HG03196 (cell line): ENCODE results near the gene PRR33.
"Not testable (repeated sequence)": the region's sequence is repeated elsewhere in the genome, so short reads cannot be mapped to it uniquely, and the experiment has no call there.

Source experiments
- ATAC-seq: cut with Tn5 transposase; IDR thresholded peaks from one replicate; pipeline ENCODE4 v1.9.1; 2021; ENCODE audit not compliant: unreplicated experiment

PRR33 gene

DNA sequence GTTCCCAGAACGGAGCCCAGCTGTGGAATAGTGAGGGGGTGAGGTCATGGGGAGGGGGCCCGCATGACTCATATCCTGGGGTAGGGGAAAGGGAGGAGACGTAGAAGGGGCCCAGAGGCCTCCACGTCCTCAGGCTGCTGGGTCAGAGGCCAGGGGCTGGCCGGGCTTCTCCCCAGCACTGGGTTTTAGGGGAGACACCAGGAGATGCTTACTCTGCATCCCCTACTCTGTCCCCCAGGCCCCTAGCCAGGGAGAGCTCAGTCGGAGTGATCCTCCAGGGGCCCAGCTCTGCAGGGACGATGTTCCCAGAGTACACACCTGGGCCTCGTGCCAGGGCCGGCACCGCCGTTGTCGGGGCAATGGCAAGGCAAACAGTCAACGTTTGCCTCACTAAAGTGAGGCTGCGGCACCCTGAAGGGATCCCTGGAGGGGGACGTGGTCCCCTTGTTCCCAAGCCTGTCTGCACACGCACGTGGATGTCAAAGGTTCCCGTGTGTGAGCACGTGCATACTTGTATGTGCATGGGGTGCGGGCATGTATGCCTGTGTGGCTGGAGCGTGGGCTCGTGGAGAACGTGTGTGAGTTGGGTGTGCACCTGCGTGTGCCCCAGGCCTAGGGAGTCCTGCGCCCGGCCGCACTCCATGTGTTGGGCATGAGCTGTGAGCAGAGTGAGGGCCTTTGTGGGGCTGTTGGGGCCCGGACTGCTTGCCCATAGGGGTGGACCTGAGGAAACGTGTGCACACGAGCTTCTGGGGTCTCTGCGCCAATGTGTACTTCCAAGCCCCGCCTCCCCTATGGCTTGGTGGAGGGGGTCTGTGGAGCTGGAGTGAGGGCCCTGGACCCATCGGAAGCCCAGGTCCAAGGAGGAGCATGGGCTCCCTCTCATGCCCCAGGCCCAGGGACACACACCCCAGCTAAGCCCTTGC lies 14.2 kb downstream of the PRR33 start:
- ATAC-seq = no peak

DNA sequence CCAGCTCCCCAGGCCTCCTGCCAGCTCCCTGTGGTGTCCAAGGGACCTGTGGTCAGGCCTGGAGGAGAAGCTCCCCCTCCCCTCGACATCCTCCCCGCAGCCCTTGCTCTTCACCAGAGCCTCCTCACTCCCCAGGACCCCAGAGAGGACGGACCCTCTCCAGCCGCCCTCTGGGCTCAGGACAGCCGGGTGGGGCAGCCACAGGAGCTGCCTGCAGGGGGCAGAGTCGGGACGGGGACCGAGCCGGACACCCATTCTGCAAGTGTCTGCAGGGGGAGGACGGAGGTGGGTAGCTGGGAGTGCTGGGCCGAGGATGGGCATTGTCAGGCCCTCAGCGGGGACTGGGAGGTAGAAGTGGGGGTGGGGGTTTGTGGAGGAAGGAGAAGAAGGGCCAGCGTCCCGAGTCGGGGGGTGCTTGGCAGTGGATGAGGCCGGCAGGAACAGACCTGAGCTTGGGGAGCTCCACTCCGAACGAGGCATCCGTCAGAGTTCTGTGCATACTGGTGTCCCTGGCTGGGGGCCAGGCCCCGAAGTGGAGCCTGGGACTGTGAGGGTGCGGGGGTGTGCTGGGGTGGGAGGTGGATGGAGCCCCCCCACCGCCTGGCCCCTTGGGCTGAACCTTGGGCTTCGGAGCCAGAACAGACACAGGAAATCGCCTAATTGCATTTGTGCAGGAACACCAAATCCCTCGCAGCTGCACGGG lies 15.2 kb downstream of the PRR33 start:
- ATAC-seq = no peak

DNA sequence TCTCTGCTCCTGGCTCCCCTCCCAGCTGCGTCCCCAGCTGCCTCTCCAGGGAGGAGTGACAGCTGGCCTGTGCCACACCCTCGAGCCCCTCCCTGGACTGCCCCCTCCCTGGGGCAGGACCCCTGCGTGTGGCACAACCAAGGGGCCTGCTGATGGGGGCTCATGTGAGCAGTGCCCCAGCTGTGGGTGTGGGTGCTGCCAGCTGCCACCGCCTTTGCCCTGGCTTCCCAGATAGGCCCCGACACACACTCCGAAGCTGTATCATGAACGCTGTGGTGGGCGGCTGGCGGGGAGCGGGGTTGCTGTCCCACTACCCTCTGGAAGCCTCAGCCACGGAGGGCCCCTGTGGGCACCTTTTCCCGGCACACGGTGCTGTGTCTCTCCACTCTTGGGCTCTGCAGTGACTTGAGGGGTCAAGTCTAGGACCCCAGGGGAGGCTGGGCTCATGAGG lies 15.8 kb downstream of the PRR33 start:
- ATAC-seq = not testable (repeated sequence)

DNA sequence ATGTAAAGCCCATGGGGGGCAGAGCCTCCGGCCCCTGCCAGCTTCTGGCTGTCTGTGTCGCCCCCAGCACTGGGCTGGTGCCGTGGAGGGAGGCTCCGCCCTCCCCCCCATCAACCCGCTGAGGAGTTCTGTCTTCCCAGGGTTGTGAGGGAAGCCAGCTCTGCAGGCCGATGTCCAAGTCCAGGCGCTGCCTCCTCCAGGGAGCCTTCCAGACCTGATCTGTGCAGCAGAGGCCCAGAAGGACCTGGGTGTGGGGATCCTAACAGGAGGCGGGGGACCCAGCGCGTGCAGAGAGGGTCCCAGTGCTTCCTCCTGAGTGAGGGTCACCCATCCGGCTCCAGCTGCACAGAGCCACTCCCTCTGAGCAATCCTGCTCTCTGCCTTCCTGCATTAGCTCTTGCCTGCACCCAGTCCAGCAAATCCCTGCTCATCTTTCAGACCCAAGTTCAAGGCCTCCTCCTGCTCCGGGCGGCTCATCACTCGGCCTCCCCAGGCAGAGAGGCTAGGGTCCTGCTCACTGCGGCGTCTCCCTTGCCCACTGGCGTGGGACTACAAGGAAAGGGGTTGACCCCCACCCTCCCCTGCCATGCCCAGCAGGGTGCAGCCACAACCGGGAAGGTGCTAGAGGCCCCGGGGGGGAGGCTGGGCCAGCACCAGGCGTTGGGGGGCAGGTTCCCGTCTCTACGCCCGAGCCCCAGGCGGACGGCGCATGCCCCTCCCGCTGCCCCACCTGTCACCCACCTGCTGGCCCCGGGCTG lies 16.4 kb downstream of the PRR33 start:
- ATAC-seq = no peak

DNA sequence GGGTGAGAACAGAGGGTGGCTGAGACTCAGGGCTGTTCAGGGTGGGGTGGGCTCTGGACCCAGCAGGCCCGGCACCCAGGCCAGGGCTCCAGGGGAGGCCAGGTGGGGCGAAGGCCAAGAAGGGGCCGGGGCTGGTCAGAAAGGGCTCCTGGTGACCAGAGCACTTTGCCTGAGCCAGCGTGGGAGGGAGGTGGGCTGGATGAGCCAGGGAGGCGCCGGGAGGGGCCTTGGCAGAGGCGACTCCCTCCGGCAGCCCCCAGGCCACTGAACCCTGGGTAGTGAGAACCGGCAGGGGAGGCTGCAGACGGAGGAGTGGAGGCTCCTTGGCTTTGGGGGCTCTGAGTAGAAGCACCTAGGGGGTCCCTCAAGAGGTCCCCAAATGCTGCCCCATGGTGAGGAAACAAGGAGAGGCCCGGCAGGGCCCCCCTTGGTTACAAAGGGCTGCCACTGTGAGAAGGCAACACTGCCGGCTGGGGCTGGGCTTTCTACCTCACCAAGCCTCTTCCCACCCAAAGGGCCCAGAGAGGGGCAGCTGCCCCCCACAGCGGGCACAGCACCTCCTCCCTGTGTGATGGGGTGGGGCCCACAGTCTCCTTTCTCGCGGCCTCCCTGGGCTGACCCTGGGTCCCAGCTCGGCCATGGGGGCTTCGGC lies 17.1 kb downstream of the PRR33 start:
- ATAC-seq = not testable (repeated sequence)

DNA sequence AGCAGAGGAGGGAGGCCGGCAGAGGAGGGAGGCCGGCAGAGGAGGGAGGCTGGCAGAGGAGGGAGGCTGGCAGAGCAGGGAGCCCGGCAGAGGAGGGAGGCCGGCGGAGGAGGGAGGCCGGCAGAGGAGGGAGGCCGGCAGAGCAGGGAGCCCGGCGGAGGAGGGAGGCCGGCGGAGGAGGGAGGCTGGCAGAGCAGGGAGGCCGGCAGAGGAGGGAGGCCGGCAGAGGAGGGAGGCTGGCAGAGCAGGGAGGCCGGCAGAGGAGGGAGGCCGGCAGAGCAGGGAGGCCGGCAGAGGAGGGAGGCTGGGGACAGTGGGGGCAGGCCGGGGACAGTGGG lies 17.9 kb downstream of the PRR33 start:
- not testable (repeated sequence) for ATAC-seq

DNA sequence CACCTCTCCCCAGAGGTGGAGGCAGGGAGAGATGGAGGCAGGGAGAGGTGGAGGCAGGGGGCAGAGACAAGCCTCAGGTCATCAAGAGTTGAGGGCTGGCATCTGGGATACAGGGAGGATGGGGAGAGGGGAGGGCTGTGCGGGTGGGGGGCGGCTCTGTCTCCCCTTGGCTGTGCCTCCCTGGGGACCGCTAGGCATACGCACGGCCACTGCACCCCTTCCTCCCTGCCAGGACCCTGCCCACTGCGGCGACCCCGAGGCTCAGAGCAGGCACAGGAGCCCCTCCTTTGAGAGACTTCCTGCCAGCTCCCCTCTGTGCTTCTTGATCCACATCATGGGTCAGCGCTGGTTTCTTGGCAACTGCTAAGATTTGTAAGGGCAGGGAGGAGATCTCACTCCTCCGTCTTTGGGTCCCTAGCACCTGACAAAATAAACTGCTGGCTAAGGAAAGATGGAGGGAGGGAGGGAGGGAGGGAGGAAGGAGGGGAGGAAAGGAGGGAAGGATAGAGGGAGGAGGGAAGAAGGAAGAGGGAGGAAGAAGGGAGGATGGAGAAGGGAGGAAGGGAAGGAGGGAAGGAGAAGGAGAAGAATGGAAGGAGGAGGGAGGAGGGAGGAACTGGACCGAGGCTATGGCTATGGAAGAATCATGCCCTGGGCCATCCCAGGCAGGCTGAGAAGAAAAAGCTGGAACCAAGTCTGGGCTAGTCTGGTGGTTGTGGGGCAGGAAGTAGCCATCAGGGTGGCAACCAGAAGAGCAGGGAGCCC lies 18.5 kb downstream of the PRR33 start:
- ATAC-seq = no peak

DNA sequence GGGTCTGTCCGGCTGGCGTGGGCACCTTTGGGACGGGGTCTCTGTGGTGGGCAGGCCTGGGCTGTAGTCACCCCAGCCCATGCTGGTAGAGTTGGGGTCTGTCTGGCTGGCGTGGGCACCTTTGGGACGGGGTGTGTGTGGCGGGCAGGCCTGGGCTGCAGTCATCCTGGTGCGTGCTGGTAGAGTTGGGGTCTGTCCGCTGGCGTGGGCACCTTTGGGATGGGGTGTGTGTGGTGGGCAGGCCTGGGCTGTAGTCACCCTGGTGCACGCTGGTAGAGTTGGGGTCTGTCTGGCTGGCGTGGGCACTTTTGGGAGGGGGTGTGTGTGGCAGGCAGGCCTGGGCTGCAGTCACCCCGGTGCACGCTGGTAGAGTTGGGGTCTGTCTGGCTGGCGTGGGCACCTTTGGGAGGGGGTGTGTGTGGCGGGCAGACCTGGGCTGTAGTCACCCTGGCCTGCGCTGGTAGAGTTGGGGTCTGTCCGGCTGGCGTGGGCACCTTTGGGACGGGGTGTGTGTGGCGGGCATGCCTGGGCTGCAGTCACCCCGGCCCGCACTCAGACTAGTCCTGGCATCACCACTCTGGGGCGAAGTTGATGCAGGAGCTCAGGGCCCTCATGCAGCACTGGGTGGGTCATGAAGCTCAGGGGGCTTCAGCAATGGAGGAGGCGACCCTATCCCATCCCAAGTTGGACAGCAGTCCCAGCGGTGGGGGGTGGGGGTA lies 19.3 kb downstream of the PRR33 start:
- no peak for ATAC-seq

DNA sequence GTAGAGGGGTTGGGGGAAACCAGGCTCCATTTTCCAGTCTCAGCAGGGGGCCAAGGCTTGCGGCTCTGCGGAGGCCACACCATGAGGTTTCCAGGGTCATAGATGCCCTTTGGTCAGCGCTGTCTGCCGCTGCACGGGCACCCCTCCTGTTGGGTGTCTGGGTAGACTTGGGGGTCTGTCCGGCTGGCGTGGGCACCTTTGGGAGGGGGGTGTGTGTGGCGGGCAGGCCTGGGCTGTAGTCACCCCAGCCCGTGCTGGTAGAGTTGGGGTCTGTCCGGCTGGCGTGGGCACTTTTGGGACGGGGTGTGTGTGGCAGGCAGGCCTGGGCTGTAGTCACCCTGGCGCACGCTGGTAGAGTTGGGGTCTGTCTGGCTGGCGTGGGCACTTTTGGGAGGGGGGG lies 20.2 kb downstream of the PRR33 start:
- ATAC-seq = no peak

DNA sequence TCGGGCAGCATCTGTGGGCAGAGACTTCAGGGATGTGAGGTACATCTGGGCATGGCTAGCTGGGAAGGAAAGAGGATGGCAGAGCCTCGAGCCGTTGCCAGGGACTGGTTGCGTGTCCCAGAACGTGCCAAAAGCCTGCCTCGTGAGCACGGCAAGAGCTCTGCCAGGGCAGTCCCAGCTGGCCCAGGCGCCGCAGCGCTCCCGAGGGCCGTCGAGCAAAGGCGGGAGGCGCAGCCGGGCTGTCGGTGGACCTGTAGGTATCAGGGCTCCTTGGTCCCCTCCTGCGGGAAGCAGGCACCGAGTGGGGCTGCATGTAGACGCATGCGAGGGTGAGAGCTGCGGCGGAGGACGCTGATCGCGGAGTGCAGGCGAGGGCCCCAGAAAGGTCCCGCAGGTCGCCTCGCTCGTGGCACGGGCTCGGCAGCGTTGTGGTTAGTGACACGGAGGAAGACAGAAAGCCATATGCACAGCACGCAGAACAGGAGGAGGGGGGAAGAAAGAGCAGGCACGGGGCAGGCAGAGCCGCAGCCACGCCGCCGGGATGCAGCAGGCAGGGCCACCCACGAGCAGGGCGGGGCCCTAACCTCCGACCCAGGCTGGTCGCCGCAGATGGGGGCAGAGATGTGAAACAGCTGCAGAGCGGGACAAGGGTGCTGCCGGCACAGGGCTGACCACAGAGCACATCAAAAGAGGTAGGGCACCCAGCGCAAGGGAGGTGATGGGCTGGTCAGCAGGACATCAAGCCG lies 20.8 kb downstream of the PRR33 start:
- ATAC-seq = no peak

DNA sequence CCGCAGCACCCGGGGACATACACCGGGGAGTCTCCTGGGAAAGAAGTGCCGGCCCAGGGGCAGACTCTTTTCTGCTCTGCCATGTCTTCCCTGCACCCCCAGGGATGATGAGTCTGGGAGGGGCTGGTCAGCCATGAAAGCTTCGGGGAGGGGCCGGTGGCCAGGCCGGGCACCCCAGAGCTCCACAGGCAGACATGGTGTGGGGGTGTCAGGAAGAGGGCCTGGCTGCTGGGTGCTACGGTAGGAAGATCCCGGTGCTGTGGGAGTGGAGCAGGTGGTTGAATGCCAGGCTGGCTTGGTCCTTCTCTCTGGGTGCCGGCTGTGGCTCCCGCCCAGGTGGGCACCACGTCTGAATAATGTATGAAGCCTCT lies 21.4 kb downstream of the PRR33 start:
- no peak for ATAC-seq

DNA sequence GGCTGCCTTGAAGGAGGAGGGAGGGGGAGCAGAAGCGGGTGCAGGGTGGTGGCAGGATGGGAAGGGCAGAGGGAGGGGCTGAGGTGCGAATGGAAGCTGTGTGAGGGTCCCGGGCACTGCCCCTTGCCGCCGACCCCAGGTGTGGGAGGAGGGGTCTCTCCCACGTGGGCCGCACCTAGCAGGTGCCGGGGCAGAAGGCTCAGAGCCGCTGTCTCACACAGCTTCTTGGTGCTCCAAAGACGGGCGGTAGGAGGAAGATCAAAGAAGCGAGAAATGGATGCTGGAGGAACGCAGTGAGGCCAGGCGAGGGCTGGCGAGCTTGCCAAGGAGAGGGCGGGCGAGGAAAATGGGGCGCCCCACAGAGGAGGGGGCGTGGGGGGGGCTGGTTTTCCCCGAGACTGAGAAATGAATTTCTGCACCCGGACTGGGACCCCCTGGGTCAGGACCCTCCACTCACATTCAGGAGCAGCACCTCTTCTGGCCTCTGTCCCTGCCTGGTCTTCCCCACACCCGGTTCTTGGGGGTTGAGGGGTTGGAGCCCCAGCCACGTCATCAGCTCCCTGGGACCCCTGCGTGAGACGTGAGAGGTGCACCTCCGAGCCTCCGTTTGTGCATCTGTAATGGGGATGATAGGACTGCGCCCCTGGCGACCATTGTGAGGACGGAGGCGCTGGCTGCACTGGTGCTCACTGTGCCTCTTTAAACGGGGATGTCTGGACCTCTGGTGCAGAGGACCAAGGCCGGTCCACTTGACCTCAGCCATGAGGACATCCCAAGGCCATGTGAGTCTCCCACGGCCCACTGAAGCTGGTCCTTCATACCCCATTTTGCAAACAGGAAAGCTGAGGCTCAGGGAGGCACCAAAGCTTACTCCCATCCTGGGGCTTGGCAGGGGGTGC lies 22.0 kb downstream of the PRR33 start:
- ATAC-seq = no peak

DNA sequence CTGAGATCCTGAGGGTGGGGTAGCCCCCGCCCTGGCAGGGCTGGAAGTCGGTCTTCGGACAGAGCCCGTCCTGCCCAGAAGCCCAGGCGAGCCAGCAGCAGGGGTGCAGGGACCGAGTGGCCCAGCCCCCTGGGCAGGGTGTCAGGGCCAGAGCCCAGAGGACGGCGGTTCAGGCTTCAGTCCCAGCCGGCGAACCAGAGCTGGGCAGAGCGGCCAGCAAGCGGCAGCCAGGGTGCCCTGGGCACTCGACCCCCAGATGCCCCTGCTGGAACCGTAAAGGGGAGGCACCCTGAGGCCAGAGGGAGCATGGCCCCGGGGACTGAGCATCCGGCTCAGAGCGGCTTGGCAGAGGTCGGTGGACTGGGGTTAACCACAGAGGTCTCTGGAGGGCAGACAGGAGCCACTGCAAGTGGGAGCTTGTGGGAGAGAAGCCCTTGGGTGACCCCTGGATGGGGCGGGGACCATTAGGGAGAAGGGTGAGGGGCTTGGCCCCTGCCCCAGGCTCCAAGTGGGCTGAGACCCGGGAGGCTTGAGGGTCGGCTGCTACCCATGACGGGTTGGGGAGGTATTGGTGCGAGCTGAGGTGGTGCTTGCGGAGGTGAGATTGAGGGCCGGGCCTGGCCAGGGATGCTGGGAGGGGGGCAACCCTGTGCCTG lies 22.9 kb downstream of the PRR33 start:
- ATAC-seq = no peak

DNA sequence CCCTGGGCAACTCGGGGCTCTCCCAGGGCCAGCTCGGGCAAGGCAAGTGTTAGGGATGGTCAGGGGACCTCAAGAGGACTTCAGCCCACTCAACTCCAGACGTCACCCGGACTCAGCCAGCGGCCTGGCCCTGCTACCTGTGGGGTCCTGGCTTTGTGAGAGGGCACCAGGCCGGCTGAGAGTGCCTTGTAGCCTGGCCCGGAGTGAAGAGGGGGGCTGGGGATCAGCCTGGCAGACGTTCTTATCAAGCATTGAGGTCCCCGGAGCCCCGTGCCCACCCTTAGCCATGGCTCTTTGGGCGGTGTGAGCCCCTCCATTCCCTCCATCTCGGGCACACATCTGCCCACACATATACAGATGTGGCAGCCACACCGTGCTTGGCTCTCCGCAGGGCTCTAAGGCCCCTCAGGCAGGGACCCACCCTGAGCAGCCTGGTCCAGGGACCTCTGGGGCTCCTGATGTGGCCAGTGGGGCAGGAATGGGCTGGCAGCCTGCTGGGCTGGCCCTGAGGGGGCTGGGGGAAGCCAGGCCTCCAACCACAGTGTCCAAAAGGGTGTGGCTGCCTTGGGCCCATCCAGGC lies 23.5 kb downstream of the PRR33 start:
- ATAC-seq = no peak

DNA sequence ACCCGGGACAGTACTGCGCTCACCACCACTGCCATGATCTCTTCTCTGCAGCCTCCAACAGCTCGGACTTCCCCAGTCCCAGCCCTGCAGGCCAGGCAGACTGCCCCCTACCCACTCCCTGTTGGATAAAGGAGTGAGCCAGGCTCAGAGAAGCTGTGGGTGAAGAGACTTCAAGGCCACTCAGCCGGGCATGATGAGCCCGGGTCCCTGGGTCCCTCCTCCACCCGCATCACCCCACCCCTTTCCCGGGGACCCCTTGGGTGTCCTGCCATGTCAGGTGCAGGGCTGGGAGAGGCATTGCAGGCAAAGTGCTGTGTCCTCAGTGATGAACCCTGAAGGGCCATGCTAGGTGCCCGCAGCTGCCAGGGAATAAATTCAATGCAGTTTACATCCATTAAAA lies 24.3 kb downstream of the PRR33 start:
- no peak for ATAC-seq

DNA sequence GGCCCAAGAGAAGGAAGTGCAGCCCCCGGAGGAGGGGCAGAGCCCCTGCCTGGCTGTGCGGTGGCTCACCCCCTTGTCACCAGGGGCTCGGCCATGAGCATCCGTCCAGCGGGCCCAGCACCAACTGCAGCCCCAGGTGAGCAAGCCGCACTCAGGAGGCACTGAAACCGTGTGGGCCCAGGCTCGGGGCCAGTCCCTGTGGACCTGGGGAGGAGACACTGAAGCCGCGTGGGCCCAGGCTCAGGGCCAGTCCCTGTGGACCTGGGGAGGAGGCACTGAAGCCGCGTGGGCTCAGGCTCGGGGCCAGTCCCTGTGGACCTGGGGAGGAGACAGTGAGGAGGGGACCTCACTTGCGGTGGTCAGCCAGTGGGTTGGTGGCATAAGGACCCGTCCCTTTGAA lies 24.9 kb downstream of the PRR33 start:
- no peak for ATAC-seq

DNA sequence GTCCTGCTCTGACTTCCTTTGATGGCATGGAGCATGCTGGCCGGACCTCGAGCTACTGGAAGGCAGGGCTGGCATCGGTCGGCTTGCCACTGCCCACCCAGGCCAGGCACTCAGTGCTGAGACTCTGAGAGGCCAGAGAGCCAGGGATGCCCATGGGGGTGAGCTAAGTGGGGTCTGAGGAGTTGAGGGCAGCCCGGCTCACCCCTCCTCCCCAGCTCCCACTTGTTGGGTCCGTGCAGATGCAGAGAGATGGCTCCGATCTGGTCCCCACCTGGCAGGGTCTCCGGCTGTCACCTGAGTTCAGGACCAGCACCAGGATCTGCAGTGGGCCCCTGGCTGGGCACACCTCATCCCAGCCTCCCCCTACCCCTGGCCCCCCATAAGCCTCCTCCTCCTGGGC lies 25.5 kb downstream of the PRR33 start:
- ATAC-seq = no peak
